Body of pancreas (tissue), 4 donors: ENCODE data around the gene CORO1C.

Experiments
- POLR2A ChIP-seq, 3 donors: fragments of 450-650 bp; IDR thresholded peaks; one replicate each; pipeline ENCODE4 v1.6.1; 2016; ENCODE audit warnings: antibody characterized with exemption in 3 of 3, mild to moderate bottlenecking in 2 of 3
- TF ChIP-seq, protein P1 (sequence below), 7 experiments: fragments of 450-650 bp in 4 of 7; fragments of 200-600 bp in 3 of 7; sonication (generic) in 3 of 7; IDR thresholded peaks; one replicate each; pipeline ENCODE4 v1.5.1; 2016 to 2019; ENCODE audit warnings: antibody characterized with exemption in 7 of 7

GRCh38 chr12:108681317-108681716 lies 50.0 kb downstream of the CORO1C start:
- TF ChIP-seq POLR2A (IDR thresholded peaks at IDR 0.05) = no peak
- TF ChIP-seq, protein P1, sequence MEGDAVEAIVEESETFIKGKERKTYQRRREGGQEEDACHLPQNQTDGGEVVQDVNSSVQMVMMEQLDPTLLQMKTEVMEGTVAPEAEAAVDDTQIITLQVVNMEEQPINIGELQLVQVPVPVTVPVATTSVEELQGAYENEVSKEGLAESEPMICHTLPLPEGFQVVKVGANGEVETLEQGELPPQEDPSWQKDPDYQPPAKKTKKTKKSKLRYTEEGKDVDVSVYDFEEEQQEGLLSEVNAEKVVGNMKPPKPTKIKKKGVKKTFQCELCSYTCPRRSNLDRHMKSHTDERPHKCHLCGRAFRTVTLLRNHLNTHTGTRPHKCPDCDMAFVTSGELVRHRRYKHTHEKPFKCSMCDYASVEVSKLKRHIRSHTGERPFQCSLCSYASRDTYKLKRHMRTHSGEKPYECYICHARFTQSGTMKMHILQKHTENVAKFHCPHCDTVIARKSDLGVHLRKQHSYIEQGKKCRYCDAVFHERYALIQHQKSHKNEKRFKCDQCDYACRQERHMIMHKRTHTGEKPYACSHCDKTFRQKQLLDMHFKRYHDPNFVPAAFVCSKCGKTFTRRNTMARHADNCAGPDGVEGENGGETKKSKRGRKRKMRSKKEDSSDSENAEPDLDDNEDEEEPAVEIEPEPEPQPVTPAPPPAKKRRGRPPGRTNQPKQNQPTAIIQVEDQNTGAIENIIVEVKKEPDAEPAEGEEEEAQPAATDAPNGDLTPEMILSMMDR (IDR thresholded peaks at IDR 0.05) = no peak
